Stomach (tissue), 4 donors: Measurements from ENCODE around the gene GRAMD2A.

Experiments used
- POLR2AphosphoS5 ChIP-seq, 3 donors: sonication (generic); formaldehyde crosslinking; IDR thresholded peaks; one replicate each; pipeline ENCODE4 v1.6.1; 2016; ENCODE audit warnings: antibody characterized with exemption in 3 of 3
- TF ChIP-seq, protein P1 (sequence below), 7 experiments: fragments of 450-650 bp in 4 of 7; fragments of 200-600 bp in 3 of 7; sonication (generic) in 3 of 7; IDR thresholded peaks; one replicate each; pipeline ENCODE4 v1.5.1; 2016 to 2019; ENCODE audit warnings: antibody characterized with exemption in 7 of 7, control low read depth in 2 of 7, mild to moderate bottlenecking in 1 of 7

DNA sequence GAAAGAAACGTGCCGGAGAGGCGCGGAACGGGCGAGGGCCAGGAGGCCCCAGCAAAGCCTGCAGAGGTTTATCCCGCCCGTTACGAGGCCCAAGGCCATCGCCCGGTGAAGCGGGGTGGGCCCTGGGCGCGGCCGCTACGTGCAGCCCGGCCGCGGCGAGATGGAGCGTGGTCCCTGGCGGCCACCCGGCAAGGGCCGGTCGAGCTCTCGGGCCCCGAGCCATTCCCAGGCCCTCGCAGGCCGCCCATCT, 32.3 kb upstream of the GRAMD2A start:
- TF ChIP-seq, protein P1, sequence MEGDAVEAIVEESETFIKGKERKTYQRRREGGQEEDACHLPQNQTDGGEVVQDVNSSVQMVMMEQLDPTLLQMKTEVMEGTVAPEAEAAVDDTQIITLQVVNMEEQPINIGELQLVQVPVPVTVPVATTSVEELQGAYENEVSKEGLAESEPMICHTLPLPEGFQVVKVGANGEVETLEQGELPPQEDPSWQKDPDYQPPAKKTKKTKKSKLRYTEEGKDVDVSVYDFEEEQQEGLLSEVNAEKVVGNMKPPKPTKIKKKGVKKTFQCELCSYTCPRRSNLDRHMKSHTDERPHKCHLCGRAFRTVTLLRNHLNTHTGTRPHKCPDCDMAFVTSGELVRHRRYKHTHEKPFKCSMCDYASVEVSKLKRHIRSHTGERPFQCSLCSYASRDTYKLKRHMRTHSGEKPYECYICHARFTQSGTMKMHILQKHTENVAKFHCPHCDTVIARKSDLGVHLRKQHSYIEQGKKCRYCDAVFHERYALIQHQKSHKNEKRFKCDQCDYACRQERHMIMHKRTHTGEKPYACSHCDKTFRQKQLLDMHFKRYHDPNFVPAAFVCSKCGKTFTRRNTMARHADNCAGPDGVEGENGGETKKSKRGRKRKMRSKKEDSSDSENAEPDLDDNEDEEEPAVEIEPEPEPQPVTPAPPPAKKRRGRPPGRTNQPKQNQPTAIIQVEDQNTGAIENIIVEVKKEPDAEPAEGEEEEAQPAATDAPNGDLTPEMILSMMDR (IDR thresholded peaks at IDR 0.05), result no peak
- no peak for TF ChIP-seq POLR2AphosphoS5 (IDR thresholded peaks at IDR 0.05)
